T47D (cell line): Measurements from ENCODE around the gene AQP5.

Experiments used
- DNase-seq, 2 experiments: peaks; one replicate each; pipeline versions ENCODE4 v3.0.0 to v3.0.0-alpha.2; 2011 to 2012; ENCODE audit warnings: low read depth in 1 of 2, low spot score in 1 of 2
- JUND ChIP-seq: IDR thresholded peaks from 2 replicates; pipeline ENCODE4 v1.6.1; 2012; ENCODE audit warnings: low read depth
- in situ Hi-C: cut with HindIII; loops from 2 replicates; pipeline ENCODE4 v1.10.0; 2016; ENCODE audit warnings: low sequenced_read_pairs, low pct_unique_long_range_greater_than_20kb

Gene AQP5

GRCh38 chr12:49961111-49961922 lies at the start of gene AQP5:
TSS of gene AQP5 (plus strand) at chr12:49961872. CDS start at chr12:49962018, 146 bp downstream.
- DNase-seq, result no peak
- in situ Hi-C loops, result no loop called here
- TF ChIP-seq JUND, result no peak

GRCh38 chr12:49912345-49913255 lies 49.1 kb upstream of the AQP5 start:
- no peak for DNase-seq
- TF ChIP-seq JUND, result no peak
- in situ Hi-C loops, result no loop called here

- no peak for DNase-seq
- TF ChIP-seq JUND, result no peak
- in situ Hi-C loops, result no loop called here
Measured at GRCh38 chr12:49916129-49916919, 45.3 kb upstream of the AQP5 start.

- no peak for TF ChIP-seq JUND
- no peak for DNase-seq
- in situ Hi-C loops, result no loop called here
Measured at GRCh38 chr12:49917166-49917787, 44.4 kb upstream of the AQP5 start.

- DNase-seq, result no peak
- TF ChIP-seq JUND, result no peak
- in situ Hi-C loops, result no loop called here
Measured at GRCh38 chr12:49917788-49918173, 43.9 kb upstream of the AQP5 start.

- TF ChIP-seq JUND, result no peak
- DNase-seq, result no peak
- in situ Hi-C loops, result no loop called here
Measured at GRCh38 chr12:49920241-49920914, 41.3 kb upstream of the AQP5 start.

- DNase-seq, result no peak
- in situ Hi-C loops, result no loop called here
- TF ChIP-seq JUND, result no peak
Measured at GRCh38 chr12:49920915-49921286, 40.8 kb upstream of the AQP5 start.

GRCh38 chr12:49921299-49921698 lies 40.4 kb upstream of the AQP5 start:
- TF ChIP-seq JUND, result no peak
- in situ Hi-C loops, result no loop called here
- no peak for DNase-seq

GRCh38 chr12:49921936-49922335 lies 39.7 kb upstream of the AQP5 start:
- in situ Hi-C loops, result no loop called here
- no peak for DNase-seq
- no peak for TF ChIP-seq JUND

GRCh38 chr12:49922349-49923034 lies 39.2 kb upstream of the AQP5 start:
- no peak for DNase-seq
- TF ChIP-seq JUND, result no peak
- in situ Hi-C loops, result no loop called here

GRCh38 chr12:49923035-49923644 lies 38.5 kb upstream of the AQP5 start:
- in situ Hi-C loops, result no loop called here
- no peak for DNase-seq
- TF ChIP-seq JUND, result no peak
